LNCAP (cell line): ENCODE results near the gene ACSL3.

Experiments used
- TF ChIP-seq, protein P1 (sequence below): fragments of 450-650 bp; IDR thresholded peaks from 2 replicates; pipeline ENCODE4 v1.5.1; 2017; ENCODE audit warnings: mild to moderate bottlenecking

Gene ACSL3

DNA sequence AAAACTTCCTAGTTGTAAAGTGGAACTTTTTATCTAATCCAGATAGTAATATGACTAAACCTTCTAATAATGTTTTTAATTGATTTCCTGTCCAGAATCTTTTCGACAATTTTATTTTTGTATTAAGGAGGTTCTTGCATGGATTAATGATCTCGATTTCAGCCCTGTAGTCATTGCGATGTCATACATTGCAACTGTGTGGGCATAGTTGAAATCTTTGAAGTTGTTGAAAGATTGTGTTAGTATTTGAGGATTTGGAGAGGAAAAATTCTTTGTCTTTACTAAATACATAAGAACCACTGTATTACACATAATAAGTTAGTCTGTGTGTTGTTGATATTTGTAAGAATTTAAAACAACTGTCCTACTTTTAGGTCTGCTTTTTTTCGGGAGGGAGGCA, 31.1 kb downstream of the ACSL3 start:
- TF ChIP-seq, protein P1, sequence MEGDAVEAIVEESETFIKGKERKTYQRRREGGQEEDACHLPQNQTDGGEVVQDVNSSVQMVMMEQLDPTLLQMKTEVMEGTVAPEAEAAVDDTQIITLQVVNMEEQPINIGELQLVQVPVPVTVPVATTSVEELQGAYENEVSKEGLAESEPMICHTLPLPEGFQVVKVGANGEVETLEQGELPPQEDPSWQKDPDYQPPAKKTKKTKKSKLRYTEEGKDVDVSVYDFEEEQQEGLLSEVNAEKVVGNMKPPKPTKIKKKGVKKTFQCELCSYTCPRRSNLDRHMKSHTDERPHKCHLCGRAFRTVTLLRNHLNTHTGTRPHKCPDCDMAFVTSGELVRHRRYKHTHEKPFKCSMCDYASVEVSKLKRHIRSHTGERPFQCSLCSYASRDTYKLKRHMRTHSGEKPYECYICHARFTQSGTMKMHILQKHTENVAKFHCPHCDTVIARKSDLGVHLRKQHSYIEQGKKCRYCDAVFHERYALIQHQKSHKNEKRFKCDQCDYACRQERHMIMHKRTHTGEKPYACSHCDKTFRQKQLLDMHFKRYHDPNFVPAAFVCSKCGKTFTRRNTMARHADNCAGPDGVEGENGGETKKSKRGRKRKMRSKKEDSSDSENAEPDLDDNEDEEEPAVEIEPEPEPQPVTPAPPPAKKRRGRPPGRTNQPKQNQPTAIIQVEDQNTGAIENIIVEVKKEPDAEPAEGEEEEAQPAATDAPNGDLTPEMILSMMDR: no peak

DNA sequence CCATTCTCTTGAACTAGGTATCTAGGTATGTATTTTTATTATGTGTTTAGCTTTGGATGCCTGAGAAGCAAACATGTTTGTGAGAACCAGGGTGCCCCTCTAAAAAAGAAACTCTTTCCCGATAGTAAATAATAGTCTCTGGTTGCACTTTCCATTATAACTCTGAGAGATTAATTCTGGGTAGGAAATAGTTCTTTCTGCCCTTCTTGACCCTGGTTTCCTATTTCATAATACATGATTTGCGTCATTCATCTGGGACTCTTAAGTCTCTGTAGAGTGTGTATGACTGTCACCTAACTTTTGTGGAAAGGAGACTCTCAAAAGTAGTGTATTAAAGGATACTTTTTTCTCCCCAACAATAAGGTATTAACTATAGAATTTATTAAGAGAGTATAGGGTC, 31.5 kb downstream of the ACSL3 start:
- TF ChIP-seq, protein P1: no peak

DNA sequence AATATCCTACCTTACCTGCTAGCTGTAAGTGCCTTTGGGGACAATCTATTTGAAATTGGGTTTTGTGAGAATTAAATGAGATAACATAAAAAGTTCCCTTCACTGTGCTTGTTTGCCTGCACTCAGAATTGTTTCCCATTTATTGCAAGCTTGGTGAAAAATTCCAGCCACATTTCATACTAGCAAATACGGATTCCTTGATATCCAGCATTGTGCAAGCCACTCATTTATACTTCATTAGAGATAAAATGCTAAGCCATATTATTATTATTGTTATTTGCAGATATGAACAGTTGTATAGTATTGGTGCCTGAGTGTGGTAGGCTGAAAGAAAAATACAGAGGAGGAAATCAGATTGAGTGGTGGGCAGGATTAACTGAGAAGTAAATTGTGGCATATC, 31.9 kb downstream of the ACSL3 start:
- TF ChIP-seq, protein P1: no peak

DNA sequence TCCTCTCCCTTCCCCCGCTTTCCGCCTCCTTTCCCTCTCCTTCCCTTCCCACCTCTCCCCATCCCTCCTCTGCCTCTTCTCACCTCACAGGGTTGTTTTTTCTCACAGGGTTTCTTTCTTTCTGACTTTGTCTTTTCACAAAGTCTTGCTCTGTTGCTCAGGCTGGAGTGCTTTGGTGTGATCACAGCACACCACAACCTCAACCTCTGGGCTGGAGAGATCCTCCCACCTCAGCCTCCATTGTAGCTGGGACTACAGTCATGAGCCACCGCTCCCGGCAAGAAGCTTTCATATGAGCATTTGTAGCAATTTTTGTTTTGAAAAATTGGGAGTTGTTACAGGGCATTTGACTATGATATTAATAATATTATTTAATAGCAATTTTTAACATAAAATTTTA, 32.9 kb downstream of the ACSL3 start:
- TF ChIP-seq, protein P1: no peak

DNA sequence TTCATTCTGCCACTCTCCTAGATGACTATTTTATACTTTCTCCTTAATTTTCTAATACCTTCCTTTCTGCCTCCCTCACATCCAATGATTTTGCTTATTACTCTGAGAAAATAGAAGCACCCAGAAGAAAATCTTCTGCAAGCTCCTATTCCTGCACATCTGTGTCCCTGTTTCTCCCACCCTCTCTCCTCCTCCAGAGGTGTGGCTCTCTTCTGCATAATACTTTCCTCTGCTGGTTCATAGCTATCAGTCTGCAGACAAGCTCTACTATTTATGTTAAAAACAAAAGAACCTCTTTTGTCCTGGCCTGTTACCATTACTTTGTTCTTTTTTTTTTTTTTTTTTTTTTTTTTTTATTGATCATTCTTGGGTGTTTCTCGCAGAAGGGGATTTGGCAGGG, 34.3 kb downstream of the ACSL3 start:
- TF ChIP-seq, protein P1: no peak

DNA sequence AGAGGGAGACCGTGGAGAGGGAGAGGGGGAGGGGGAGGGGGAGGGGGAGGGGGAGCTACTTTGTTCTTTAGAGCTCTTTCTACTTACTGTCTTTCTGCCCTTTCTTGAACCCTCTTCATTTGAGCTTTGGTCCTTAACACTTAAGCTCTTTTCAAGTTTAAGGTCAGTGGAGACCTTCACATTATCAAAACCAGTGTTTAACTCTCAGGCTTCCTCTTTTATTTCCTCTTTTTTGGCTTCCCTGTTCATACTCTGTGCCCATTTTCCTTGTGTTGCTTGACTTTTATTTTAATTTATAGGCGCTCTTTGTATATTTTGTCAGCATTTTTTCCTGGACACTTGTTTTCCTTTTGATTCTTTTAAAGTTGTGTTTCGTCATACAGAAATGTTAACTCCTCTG, 37.1 kb downstream of the ACSL3 start:
- TF ChIP-seq, protein P1: no peak

DNA sequence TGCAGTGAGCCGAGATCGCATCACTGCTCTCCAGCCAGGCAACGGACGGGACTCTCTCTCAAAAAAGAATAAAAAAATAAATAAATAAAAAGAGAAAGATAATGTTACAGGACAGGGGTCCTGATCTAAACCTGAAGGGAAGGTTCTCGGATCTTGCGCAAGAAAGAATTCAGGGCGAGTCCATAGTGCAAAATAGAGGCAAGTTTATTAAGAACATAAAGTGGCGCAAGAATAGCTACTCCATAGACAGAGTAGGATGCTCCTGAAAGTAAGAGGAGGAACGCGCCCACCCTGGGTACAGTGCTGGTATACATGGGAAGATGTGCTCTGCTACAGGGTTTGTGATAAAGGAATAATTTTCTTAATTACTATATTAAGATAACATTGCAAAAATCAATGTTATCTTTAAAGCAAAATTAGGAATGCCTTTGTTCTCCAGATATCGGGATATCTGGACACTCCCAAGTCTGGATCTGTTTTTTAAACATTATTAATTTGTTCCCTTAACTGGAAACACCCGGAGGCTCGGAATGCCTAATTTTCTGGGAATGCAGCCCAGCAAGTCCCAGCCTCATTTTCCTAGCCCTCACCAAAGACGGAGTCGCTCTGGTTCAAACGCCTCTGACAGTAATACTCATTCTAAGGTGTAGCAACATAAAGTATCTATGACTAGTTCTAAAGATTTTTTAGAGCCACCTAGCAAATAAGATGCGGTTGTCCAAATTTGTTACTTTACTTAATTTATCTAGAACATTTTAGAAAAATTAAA, 38.8 kb downstream of the ACSL3 start:
- TF ChIP-seq, protein P1: no peak

DNA sequence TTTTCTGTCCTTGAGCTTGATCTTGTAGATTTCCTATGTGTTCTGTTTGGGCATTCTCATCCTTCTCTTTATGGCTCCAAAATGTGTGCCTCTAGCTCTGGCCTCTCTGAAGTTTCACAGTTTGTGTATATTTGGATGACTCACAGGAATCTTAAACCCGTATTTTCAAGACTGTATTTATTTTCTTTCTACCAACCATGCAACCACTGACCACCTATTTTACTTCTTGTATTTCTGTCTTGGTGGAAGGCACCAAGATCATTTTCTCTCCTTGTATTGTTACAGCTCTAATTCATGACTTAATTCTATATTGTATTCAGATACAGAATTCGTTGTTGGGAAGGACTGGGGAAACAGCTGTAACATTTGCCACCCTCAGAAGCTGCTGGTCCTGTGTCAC, 39.5 kb downstream of the ACSL3 start:
- TF ChIP-seq, protein P1: no peak
